ENCODE data around the gene UCK1.
"Not testable (repeated sequence)": the region's sequence is repeated elsewhere in the genome, so short reads cannot be mapped to it uniquely, and the experiment has no call there.

UCK1 gene

GRCh38 chr9:131523451-131524435 lies 7.3 kb downstream of the UCK1 start:
- ATAC-seq, result peak; percentile 22
- no peak for DNase-seq

GRCh38 chr9:131523086-131523388 lies 8.0 kb downstream of the UCK1 start:
- ATAC-seq (no peak), DNase-seq (no peak)

GRCh38 chr9:131522257-131523085 lies 8.6 kb downstream of the UCK1 start:
- DNase-seq (no peak), ATAC-seq (no peak)

GRCh38 chr9:131521822-131522221 lies 9.2 kb downstream of the UCK1 start:
- ATAC-seq (no peak), DNase-seq (no peak)

- no peak for ATAC-seq
- DNase-seq, result no peak
Observed at GRCh38 chr9:131521203-131521602, 9.9 kb downstream of the UCK1 start.

- ATAC-seq (no peak), DNase-seq (no peak)
Observed at GRCh38 chr9:131520503-131520902, 10.6 kb downstream of the UCK1 start.

GRCh38 chr9:131518553-131518952 lies 12.5 kb downstream of the UCK1 start:
- DNase-seq, result no peak
- ATAC-seq, result no peak

GRCh38 chr9:131517761-131518190 lies 13.3 kb downstream of the UCK1 start:
- DNase-seq, result no peak
- no peak for ATAC-seq

GRCh38 chr9:131516930-131517329 lies 14.1 kb downstream of the UCK1 start:
- ATAC-seq (no peak), DNase-seq (no peak)

GRCh38 chr9:131516100-131516499 lies 15.0 kb downstream of the UCK1 start:
- DNase-seq (no peak), ATAC-seq (no peak)

- not testable (repeated sequence) for DNase-seq, ATAC-seq
Observed at GRCh38 chr9:131515559-131516031, 15.5 kb downstream of the UCK1 start.

GRCh38 chr9:131513177-131513576 lies 17.9 kb downstream of the UCK1 start:
- no peak for ATAC-seq
- no peak for DNase-seq

GRCh38 chr9:131511880-131512279 lies 19.2 kb downstream of the UCK1 start:
- DNase-seq (no peak), ATAC-seq (no peak)

- no peak for ATAC-seq
- no peak for DNase-seq
Observed at GRCh38 chr9:131511416-131511815, 19.6 kb downstream of the UCK1 start.

- DNase-seq (no peak), ATAC-seq (no peak)
Observed at GRCh38 chr9:131505012-131505411, 26.1 kb downstream of the UCK1 start.

- ATAC-seq, result peak; percentile 74
- DNase-seq, result peak; percentile 79
Observed at GRCh38 chr9:131503626-131504465, 27.2 kb downstream of the UCK1 start.

- ATAC-seq, result peak; percentile 54
- peak; percentile 91 for DNase-seq
Observed at GRCh38 chr9:131502781-131503625, 28.1 kb downstream of the UCK1 start, which contains the start of gene POMT1. POMT1 (plus strand) TSS chr9:131502918; CDS start chr9:131504219, 1,301 bp downstream.

- ATAC-seq, result peak; percentile 63
Observed at GRCh38 chr9:131500939-131501541, 30.0 kb downstream of the UCK1 start.

GRCh38 chr9:131500377-131500776 lies 30.7 kb downstream of the UCK1 start:
- DNase-seq (peak; percentile 66), ATAC-seq (peak; percentile 56)

More at GRCh38 chr9:131500939-131501541, 30.0 kb downstream of the UCK1 start:
- peak; percentile 73 for DNase-seq

GRCh38 chr9:131499254-131499767 lies 31.8 kb downstream of the UCK1 start:
- no peak for DNase-seq
- no peak for ATAC-seq

Measured in stimulated activated naive CD8-positive, alpha-beta T cell treated with anti-CD3 and anti-CD28 coated beads, Interleukin-15, Interleukin-2, amounts not matched to agents 100 U/mL and 50 U/mL, for 24 hours (primary cell).